Measurements from ENCODE around the gene CT83.

CT83 gene, protein sequence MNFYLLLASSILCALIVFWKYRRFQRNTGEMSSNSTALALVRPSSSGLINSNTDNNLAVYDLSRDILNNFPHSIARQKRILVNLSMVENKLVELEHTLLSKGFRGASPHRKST

DNA sequence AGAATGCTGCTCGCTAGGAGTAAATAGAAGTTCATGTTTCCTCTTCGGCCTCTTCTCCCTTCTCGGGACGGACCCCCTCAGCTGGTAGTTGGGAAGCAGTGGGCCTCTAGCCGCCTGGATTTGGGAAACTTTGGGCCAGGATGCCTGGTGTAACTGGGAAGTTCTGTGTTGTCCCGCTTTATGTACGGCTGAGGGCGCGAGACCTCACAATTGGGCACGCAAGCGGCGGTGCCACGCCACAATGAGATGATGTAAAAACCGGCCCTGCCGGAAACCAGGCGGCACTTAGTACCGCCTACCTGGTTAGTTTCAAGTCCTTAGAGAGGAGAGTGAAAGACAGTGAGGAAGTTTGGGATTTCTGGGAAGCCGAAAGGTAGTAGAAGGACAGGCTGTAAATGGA is at the start of gene CT83:
Gene CT83, minus strand, starts transcription at position 155 of the 400 bp plus-strand sequence. Its CDS starts 120 bp downstream, at position 35.
- Histone ChIP-seq H3K9me3 (no peaks in the 10 kb centered on the region), H3K4me3 (ENCODE audit: low read depth in 1 of 2, low read length in 1 of 2) (no peak within 1 kb of the TSS), H3K27ac (no peak within 1 kb of the TSS), H3K36me3 (no peaks in the 10 kb centered on the region), H3K27me3 (no peaks in the 10 kb centered on the region), H3K4me1 (ENCODE audit: control insufficient read depth in 1 of 2, insufficient read depth in 1 of 2, low read depth in 1 of 2, low read length in 1 of 2) (no peaks in the 10 kb centered on the region)
- TF ChIP-seq, protein P1, sequence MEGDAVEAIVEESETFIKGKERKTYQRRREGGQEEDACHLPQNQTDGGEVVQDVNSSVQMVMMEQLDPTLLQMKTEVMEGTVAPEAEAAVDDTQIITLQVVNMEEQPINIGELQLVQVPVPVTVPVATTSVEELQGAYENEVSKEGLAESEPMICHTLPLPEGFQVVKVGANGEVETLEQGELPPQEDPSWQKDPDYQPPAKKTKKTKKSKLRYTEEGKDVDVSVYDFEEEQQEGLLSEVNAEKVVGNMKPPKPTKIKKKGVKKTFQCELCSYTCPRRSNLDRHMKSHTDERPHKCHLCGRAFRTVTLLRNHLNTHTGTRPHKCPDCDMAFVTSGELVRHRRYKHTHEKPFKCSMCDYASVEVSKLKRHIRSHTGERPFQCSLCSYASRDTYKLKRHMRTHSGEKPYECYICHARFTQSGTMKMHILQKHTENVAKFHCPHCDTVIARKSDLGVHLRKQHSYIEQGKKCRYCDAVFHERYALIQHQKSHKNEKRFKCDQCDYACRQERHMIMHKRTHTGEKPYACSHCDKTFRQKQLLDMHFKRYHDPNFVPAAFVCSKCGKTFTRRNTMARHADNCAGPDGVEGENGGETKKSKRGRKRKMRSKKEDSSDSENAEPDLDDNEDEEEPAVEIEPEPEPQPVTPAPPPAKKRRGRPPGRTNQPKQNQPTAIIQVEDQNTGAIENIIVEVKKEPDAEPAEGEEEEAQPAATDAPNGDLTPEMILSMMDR (IDR thresholded peaks at IDR 0.05): no peak

DNA sequence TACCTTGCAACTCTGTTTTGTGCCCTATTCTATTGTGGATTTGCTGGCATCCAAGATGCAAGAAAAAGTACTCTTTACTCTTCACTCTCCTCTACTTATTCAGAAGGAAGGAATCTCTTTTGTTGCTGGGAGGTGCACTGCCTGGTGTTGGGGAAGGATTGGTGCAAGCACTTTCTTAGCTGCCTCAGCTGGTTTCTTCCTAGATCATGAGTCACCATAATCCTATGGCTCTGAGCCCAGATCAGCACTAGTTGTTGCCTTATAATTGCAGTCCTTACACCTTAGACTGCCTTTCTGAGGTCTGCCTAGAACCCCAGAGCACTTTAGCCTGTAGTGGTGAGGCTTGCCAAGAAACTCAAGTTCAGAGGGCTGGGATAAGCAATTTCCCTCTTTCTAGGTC is 37.0 kb upstream of the CT83 start:
- H3K4me3 ChIP-seq (ENCODE audit: low read depth in 1 of 2, low read length in 1 of 2): no peak overlapping the region
- no peaks in the 10 kb centered on the region for H3K4me1 ChIP-seq (ENCODE audit: control insufficient read depth in 1 of 2, insufficient read depth in 1 of 2, low read depth in 1 of 2, low read length in 1 of 2)
- TF ChIP-seq, protein P1 (IDR thresholded peaks at IDR 0.05): no peak
- no peaks in the 10 kb centered on the region for H3K27me3 ChIP-seq
- H3K36me3 ChIP-seq: no peaks in the 10 kb centered on the region
- H3K9me3 ChIP-seq: no peaks in the 10 kb centered on the region
- no peak overlapping the region for H3K27ac ChIP-seq

DNA sequence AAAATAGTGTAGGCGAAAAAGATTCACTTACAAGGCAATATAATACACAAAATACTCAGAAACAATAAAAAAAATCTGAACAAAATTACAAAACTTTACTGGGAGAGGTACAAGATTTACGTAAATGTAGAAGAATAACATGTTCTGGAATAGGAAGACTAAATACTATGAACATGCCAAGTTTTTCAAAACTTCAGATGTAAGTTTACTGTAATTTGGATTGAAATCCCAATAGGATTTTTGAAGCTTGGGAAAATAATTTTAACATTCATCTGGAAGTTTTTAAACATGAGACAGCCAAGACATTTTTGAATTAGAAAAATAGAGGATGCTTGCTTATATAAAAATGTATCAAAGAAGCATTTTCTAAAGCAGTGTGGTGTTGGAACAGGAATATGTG is 30.5 kb upstream of the CT83 start:
- Histone ChIP-seq H3K9me3 (no peaks in the 10 kb centered on the region), H3K4me3 (ENCODE audit: low read depth in 1 of 2, low read length in 1 of 2) (no peak overlapping the region), H3K4me1 (ENCODE audit: control insufficient read depth in 1 of 2, insufficient read depth in 1 of 2, low read depth in 1 of 2, low read length in 1 of 2) (no peaks in the 10 kb centered on the region), H3K27ac (no peak overlapping the region), H3K36me3 (no peaks in the 10 kb centered on the region), H3K27me3 (no peaks in the 10 kb centered on the region)
- TF ChIP-seq, protein P1 (IDR thresholded peaks at IDR 0.05): no peak

DNA sequence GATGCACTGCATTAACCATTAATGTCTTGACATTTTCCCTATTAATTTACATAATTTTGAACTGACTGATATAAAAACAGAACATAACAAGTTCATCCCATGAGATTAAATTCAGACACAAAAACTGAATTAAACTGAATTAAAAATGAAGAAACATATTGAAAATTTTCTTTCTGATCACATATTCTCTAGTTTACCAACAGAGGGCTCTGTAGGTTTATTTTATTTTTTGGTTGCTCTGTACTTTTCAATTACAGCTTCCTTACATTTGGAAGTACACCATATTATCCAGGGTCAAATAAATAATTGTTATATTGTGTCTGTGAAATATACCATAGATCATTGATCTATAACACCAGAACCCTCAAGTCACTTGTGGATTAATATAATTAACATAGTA is 27.3 kb upstream of the CT83 start:
- Histone ChIP-seq H3K4me3 (ENCODE audit: low read depth in 1 of 2, low read length in 1 of 2) (no peak overlapping the region), H3K27me3 (no peaks in the 10 kb centered on the region), H3K27ac (no peak overlapping the region), H3K4me1 (ENCODE audit: control insufficient read depth in 1 of 2, insufficient read depth in 1 of 2, low read depth in 1 of 2, low read length in 1 of 2) (no peaks in the 10 kb centered on the region), H3K9me3 (no peaks in the 10 kb centered on the region), H3K36me3 (no peaks in the 10 kb centered on the region)
- TF ChIP-seq, protein P1 (IDR thresholded peaks at IDR 0.05): no peak

DNA sequence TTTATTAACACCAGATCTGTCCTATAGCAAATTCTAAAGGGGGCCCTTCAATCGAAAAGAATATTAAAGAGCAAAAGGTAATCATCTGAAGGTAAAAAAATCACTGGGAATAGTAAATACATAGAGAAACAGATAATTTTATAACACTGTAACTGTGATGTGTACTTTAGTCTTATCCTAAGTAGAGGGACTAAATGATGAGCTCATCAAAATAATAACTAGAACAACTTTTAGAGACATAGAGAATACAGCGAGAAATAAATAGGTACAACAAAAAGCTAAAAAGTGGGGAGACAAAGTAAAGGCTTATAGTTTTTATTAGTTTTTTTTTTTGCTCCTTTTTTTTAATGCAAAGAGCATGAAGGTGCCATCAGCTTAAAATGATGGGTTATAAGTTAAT is 17.3 kb upstream of the CT83 start:
- no peaks in the 10 kb centered on the region for H3K4me1 ChIP-seq (ENCODE audit: control insufficient read depth in 1 of 2, insufficient read depth in 1 of 2, low read depth in 1 of 2, low read length in 1 of 2)
- H3K27ac ChIP-seq: no peak overlapping the region
- no peaks in the 10 kb centered on the region for H3K36me3 ChIP-seq
- no peaks in the 10 kb centered on the region for H3K9me3 ChIP-seq
- no peaks in the 10 kb centered on the region for H3K27me3 ChIP-seq
- no peak overlapping the region for H3K4me3 ChIP-seq (ENCODE audit: low read depth in 1 of 2, low read length in 1 of 2)
- TF ChIP-seq, protein P1 (IDR thresholded peaks at IDR 0.05): no peak

DNA sequence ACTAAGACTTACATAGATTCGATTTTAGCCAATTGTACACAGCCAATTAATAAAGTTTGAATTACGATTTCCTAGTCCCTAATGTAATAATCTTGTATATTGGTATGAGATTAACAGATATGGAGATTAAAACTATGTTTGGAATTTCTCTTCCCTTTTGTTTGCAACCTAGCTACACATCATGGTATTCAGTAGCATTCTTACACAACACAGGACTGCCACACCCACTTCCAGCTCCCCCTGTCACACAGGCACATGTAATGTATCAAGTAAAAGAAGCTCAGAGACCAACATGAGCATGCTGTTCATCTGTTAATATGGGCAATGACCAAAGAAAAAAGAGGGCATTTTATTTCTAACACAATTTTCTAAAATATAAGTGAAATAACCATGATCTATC is 13.6 kb downstream of the CT83 start:
- Histone ChIP-seq H3K9me3 (no peaks in the 10 kb centered on the region), H3K27me3 (no peaks in the 10 kb centered on the region), H3K4me3 (ENCODE audit: low read depth in 1 of 2, low read length in 1 of 2) (no peak overlapping the region), H3K36me3 (no peaks in the 10 kb centered on the region), H3K27ac (no peak overlapping the region), H3K4me1 (ENCODE audit: control insufficient read depth in 1 of 2, insufficient read depth in 1 of 2, low read depth in 1 of 2, low read length in 1 of 2) (no peaks in the 10 kb centered on the region)
- TF ChIP-seq, protein P1 (IDR thresholded peaks at IDR 0.05): no peak

All from neutrophil (primary cell).